Measurements from ENCODE around the gene SLC34A3.
"Not testable (repeated sequence)": the region's sequence is repeated elsewhere in the genome, so short reads cannot be mapped to it uniquely, and the experiment has no call there.

Gene SLC34A3

GRCh38 chr9:137255448-137256114, 24.9 kb downstream of the SLC34A3 start:
- no peak for DNase-seq (ENCODE audit: low read depth in 1 of 2, low spot score in 1 of 2)

GRCh38 chr9:137256362-137256761, 25.7 kb downstream of the SLC34A3 start:
- no peak for DNase-seq (ENCODE audit: low read depth in 1 of 2, low spot score in 1 of 2)

- no peak for DNase-seq (ENCODE audit: low read depth in 1 of 2, low spot score in 1 of 2)
Observed at GRCh38 chr9:137256856-137257255, 26.2 kb downstream of the SLC34A3 start.

GRCh38 chr9:137262173-137262908, 31.6 kb downstream of the SLC34A3 start:
- not testable (repeated sequence) for DNase-seq (ENCODE audit: low read depth in 1 of 2, low spot score in 1 of 2)

- DNase-seq (ENCODE audit: low read depth in 1 of 2, low spot score in 1 of 2) = no peak
Observed at GRCh38 chr9:137262909-137263285, 32.2 kb downstream of the SLC34A3 start.

- no peak for DNase-seq (ENCODE audit: low read depth in 1 of 2, low spot score in 1 of 2)
Observed at GRCh38 chr9:137263506-137263905, 32.8 kb downstream of the SLC34A3 start.

- DNase-seq (ENCODE audit: low read depth in 1 of 2, low spot score in 1 of 2) = no peak
Observed at GRCh38 chr9:137264067-137264466, 33.4 kb downstream of the SLC34A3 start.

- DNase-seq (ENCODE audit: low read depth in 1 of 2, low spot score in 1 of 2) = no peak
Observed at GRCh38 chr9:137265496-137266161, 34.9 kb downstream of the SLC34A3 start.

- no peak for DNase-seq (ENCODE audit: low read depth in 1 of 2, low spot score in 1 of 2)
Observed at GRCh38 chr9:137266162-137266527, 35.4 kb downstream of the SLC34A3 start.

- DNase-seq (ENCODE audit: low read depth in 1 of 2, low spot score in 1 of 2) = no peak
Observed at GRCh38 chr9:137266585-137267453, 36.1 kb downstream of the SLC34A3 start.

GRCh38 chr9:137267933-137268355, 37.2 kb downstream of the SLC34A3 start:
- DNase-seq (ENCODE audit: low read depth in 1 of 2, low spot score in 1 of 2) = no peak

GRCh38 chr9:137268538-137269201, 38.0 kb downstream of the SLC34A3 start:
- DNase-seq (ENCODE audit: low read depth in 1 of 2, low spot score in 1 of 2) = no peak

- no peak for DNase-seq (ENCODE audit: low read depth in 1 of 2, low spot score in 1 of 2)
Observed at GRCh38 chr9:137269231-137269772, 38.6 kb downstream of the SLC34A3 start.

- no peak for DNase-seq (ENCODE audit: low read depth in 1 of 2, low spot score in 1 of 2)
Observed at GRCh38 chr9:137270929-137271695, 40.4 kb downstream of the SLC34A3 start.

- no peak for DNase-seq (ENCODE audit: low read depth in 1 of 2, low spot score in 1 of 2)
Observed at GRCh38 chr9:137271696-137272076, 41.0 kb downstream of the SLC34A3 start.

GRCh38 chr9:137272241-137273094, 41.8 kb downstream of the SLC34A3 start:
- no peak for DNase-seq (ENCODE audit: low read depth in 1 of 2, low spot score in 1 of 2)

- DNase-seq (ENCODE audit: low read depth in 1 of 2, low spot score in 1 of 2) = no peak
Observed at GRCh38 chr9:137273095-137273490, 42.4 kb downstream of the SLC34A3 start.

- no peak for DNase-seq (ENCODE audit: low read depth in 1 of 2, low spot score in 1 of 2)
Observed at GRCh38 chr9:137273611-137274320, 43.1 kb downstream of the SLC34A3 start.

Data from activated CD4-positive, alpha-beta T cell treated with anti-CD3 and anti-CD28 coated beads, Interleukin-2, amount 50 U/mL, for 24 hours (primary cell).